ENCODE results near the gene OR8B4. TPM values are rescaled to one million over a fixed set of nuclear protein-coding genes. Genes with fewer than 3 reads are reported as not detected.

Gene OR8B4
- total and polyA plus RNA-seq, 11 donors: not detected

DNA sequence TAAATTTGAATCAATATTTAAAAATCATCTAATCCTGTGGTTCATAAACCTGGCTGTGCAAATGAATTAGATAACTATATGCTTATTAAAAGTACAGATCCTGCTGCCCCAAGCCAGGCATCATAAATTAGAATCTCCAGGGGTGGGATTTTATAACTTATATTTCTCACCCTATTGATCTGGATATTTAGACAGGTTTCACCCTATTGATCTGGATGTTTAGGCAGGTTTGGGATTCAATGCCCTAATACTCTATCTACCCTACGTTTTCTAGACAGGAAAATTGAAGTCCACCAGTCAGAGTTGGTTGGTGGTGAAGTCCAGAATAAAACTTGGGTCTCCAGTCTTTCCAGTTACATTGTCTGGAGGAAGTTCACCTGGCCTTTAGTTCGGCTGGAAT, 18.2 kb upstream of the OR8B4 start:
- Histone ChIP-seq H3K27me3 (no peaks in the 10 kb centered on the region), H3K27ac (no peak overlapping the region), H3K9me3 (no peaks in the 10 kb centered on the region), H3K36me3 (no peaks in the 10 kb centered on the region), H3K4me1 (no peaks in the 10 kb centered on the region), H3K4me3 (no peak overlapping the region)
- ATAC-seq (no peak), DNase-seq (no peak)
- intact Hi-C loops (cut with DNase I): loop anchor here in 2 of 10 donors (10.0 kb wide), 1 partner anchor 142 kb away; no protein-coding TSS in a partner anchor
- TF ChIP-seq, protein P1, sequence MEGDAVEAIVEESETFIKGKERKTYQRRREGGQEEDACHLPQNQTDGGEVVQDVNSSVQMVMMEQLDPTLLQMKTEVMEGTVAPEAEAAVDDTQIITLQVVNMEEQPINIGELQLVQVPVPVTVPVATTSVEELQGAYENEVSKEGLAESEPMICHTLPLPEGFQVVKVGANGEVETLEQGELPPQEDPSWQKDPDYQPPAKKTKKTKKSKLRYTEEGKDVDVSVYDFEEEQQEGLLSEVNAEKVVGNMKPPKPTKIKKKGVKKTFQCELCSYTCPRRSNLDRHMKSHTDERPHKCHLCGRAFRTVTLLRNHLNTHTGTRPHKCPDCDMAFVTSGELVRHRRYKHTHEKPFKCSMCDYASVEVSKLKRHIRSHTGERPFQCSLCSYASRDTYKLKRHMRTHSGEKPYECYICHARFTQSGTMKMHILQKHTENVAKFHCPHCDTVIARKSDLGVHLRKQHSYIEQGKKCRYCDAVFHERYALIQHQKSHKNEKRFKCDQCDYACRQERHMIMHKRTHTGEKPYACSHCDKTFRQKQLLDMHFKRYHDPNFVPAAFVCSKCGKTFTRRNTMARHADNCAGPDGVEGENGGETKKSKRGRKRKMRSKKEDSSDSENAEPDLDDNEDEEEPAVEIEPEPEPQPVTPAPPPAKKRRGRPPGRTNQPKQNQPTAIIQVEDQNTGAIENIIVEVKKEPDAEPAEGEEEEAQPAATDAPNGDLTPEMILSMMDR (IDR thresholded peaks at IDR 0.05): no peak
- TF ChIP-seq POLR2A (IDR thresholded peaks at IDR 0.05): no peak
- WGBS, 4 donors: 80 to 85% (median 82%) methylated on average over 2 of the region's 2 CpGs

DNA sequence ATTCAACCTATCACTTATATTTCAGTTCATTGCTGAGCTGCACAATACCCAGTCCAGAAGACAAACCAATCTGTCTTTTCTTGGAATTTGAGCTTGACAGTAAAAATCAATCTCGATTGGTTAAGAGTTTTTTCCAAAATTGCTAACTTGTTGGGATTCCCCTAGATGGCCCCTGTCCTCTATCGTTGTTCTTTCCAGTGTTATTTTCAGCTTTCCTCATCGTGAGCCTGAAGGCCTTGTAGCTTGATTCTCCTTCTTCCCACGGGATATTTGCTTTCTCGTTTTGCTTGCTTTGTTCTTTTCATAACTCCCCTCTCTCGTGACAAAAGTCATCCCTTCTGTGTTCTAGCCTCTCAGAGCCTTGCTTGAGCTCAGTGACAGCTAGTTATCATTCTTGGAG, 17.8 kb upstream of the OR8B4 start:
- H3K4me3 ChIP-seq: no peak overlapping the region
- intact Hi-C loops (cut with DNase I): loop anchor here in 2 of 10 donors (10.0 kb wide), 1 partner anchor 142 kb away; no protein-coding TSS in a partner anchor
- no peak for ATAC-seq

GRCh38 chr11:124441519-124441918, 16.8 kb upstream of the OR8B4 start:
- H3K4me3 ChIP-seq: no peak overlapping the region
- H3K27ac ChIP-seq: no peak overlapping the region
- no peaks in the 10 kb centered on the region for H3K36me3 ChIP-seq
- H3K4me1 ChIP-seq: no peaks in the 10 kb centered on the region
- intact Hi-C loops (cut with DNase I): loop anchor here in 2 of 10 donors (10.0 kb wide), 1 partner anchor 143 kb away; no protein-coding TSS in a partner anchor
- DNase-seq (no peak), ATAC-seq (no peak)
- no peak for TF ChIP-seq POLR2A (IDR thresholded peaks at IDR 0.05)
- TF ChIP-seq, protein P1 (IDR thresholded peaks at IDR 0.05): no peak
- 36 to 63% (median 55%) methylated on average over 6 to 7 of the region's 7 CpGs for WGBS, 4 donors
- no peaks in the 10 kb centered on the region for H3K9me3 ChIP-seq
- no peaks in the 10 kb centered on the region for H3K27me3 ChIP-seq

More for the DNA sequence above, 17.8 kb upstream of the OR8B4 start:
- H3K27me3 ChIP-seq: no peaks in the 10 kb centered on the region
- H3K27ac ChIP-seq: no peak overlapping the region
- DNase-seq: no peak
- no peaks in the 10 kb centered on the region for H3K9me3 ChIP-seq
- no peak for TF ChIP-seq POLR2A (IDR thresholded peaks at IDR 0.05)
- TF ChIP-seq, protein P1 (IDR thresholded peaks at IDR 0.05): peak in 7 of 12 donors; percentile 10 to 30 (median 26)
- H3K4me1 ChIP-seq: no peaks in the 10 kb centered on the region
- WGBS, 4 donors: 32 to 43% (median 35%) methylated on average over 6 of the region's 6 CpGs
- H3K36me3 ChIP-seq: no peaks in the 10 kb centered on the region

DNA sequence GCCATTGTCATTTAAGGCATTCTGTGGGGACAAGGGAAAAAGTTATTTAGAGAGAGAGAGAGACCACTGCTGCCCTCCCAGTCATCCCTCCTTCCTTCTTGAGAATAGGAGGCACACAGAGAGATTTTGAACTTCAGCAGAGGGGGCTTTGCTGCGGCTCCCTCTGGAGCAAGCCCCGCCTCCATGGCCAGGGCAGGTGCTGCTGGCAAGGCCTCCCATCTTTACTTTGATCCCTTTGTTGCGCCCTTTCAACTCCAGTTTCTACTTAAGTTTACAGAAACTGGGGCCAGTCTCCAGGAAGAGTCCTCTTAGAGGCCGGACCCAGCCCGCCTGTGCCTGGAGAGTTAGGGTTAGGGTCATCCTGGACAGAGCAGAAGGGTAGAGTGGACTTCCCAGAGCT, 16.4 kb upstream of the OR8B4 start:
- no peak for ATAC-seq
- H3K27me3 ChIP-seq: no peaks in the 10 kb centered on the region
- WGBS, 4 donors: 80 to 92% (median 88%) methylated on average over 3 to 5 of the region's 5 CpGs

More for the DNA sequence above, 16.4 kb upstream of the OR8B4 start:
- Histone ChIP-seq H3K4me3 (no peak overlapping the region), H3K4me1 (no peaks in the 10 kb centered on the region), H3K27ac (no peak overlapping the region), H3K9me3 (no peaks in the 10 kb centered on the region), H3K36me3 (no peaks in the 10 kb centered on the region)
- intact Hi-C loops (cut with DNase I): loop anchor here in 2 of 10 donors (10.0 kb wide), 1 partner anchor 144 kb away; no protein-coding TSS in a partner anchor
- TF ChIP-seq, protein P1 (IDR thresholded peaks at IDR 0.05): no peak
- TF ChIP-seq POLR2A (IDR thresholded peaks at IDR 0.05): no peak
- DNase-seq: no peak
